ENCODE data around the gene PLCL2. TPM values are rescaled to one million over a fixed set of nuclear protein-coding genes. Genes with fewer than 3 reads are reported as not detected.

Gene PLCL2
- total RNA-seq, 1 experiment from 2014 or later: 0.07 TPM

DNA sequence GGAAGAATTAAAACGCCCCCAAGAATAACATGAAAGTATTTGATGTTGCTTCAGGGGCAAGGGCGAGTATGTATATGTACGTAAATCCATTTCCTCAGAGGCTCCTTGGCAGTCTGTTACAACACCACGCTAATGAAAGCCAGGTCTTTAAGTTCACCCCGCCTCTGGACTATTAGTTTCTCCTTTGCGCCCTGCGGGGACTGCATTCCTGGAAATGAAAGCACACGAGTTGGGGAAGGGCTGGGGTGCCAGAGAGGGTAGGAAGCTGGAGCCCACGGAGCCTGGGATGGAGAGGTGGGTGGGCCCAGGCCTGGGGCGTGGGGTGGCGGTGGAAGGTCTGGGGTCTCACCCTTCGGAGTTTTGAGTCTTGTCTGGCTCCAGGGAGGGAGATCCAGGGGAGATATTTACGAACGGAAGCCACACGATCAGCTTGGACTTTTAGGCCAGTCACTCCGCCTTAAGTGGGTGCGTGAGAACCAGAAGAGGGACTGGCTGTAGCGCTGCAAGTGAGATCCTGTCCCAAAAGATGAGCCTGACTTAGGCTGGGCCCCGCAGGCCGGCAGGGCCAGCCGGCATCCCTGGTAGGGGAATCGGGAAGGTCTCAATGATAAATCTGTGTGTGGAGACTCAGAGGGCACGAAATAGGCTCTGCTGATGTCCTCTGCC lies 1.6 kb upstream of the PLCL2 start:
- intact Hi-C loops (cut with micrococcal nuclease; ENCODE audit: unreplicated experiment): no loop called here
- Histone ChIP-seq H3K4me1 (peaks cover 4% of the 10 kb centered on the region; the same call in 1 of the 2 replicates), H3K36me3 (ENCODE audit: control insufficient read depth, insufficient read depth, low read length) (no peaks in the 10 kb centered on the region), H3K9me3 (no peaks in the 10 kb centered on the region), H3K4me3 (ENCODE audit: low read depth, low read length) (no peak overlapping the region), H3K27me3 (replicated peaks; ENCODE audit: control insufficient read depth, insufficient read depth, low read length) (no peaks in the 10 kb centered on the region; the same call in 1 of the 2 replicates)
- no TSS peak for BruUV-seq (replicated peaks)
- POLR2A ChIA-PET: no interaction called here
- peak overlapping the region; percentile 68 for H3K4me3 Mint-ChIP-seq (ENCODE audit: unreplicated experiment)
- H3K27ac Mint-ChIP-seq (ENCODE audit: unreplicated experiment): no peak overlapping the region
- H3K27me3 Mint-ChIP-seq (ENCODE audit: insufficient read depth, unreplicated experiment): peaks cover 29% of the 10 kb centered on the region
- CTCF ChIA-PET: interaction anchor here (0.7 kb wide), 1 partner anchor 467 kb away, joined by 3 read pairs; no protein-coding TSS in a partner anchor
- H3K9me3 Mint-ChIP-seq (ENCODE audit: unreplicated experiment): no peaks in the 10 kb centered on the region
- no peaks in the 10 kb centered on the region for H3K4me1 Mint-ChIP-seq (ENCODE audit: low read depth, unreplicated experiment)
- no peaks in the 10 kb centered on the region for H3K36me3 Mint-ChIP-seq (ENCODE audit: insufficient read depth, unreplicated experiment)
- TF ChIP-seq, protein P1, sequence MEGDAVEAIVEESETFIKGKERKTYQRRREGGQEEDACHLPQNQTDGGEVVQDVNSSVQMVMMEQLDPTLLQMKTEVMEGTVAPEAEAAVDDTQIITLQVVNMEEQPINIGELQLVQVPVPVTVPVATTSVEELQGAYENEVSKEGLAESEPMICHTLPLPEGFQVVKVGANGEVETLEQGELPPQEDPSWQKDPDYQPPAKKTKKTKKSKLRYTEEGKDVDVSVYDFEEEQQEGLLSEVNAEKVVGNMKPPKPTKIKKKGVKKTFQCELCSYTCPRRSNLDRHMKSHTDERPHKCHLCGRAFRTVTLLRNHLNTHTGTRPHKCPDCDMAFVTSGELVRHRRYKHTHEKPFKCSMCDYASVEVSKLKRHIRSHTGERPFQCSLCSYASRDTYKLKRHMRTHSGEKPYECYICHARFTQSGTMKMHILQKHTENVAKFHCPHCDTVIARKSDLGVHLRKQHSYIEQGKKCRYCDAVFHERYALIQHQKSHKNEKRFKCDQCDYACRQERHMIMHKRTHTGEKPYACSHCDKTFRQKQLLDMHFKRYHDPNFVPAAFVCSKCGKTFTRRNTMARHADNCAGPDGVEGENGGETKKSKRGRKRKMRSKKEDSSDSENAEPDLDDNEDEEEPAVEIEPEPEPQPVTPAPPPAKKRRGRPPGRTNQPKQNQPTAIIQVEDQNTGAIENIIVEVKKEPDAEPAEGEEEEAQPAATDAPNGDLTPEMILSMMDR (IDR thresholded peaks at IDR 0.05; ENCODE audit: insufficient read depth in 1 of 2, low read depth in 1 of 2, low read length in 1 of 2, severe bottlenecking in 1 of 2, unreplicated experiment in 1 of 2): no peak
- no peak for DNase-seq

DNA sequence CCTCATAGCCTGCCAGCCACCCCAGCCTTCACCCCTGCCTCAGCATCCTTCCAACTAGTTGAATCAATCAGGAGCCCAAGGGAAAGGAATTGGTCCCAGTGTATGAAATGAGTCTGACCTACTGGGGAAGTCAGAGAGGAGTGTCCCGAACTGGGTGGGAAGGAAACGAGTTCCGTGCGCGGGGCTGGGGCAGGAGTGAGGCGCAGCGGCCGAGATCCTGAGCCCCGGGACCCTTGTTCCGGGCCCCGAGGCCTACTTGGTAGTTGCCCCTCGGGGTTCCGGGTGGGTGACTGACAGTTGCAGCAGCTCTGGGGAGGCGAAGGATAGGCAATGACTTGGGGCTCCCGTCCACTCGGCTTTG lies 1.1 kb upstream of the PLCL2 start:
- no peaks in the 10 kb centered on the region for H3K9me3 ChIP-seq
- ChIA-PET CTCF (no interaction called here), POLR2A (no interaction called here)
- no peak for DNase-seq
- Mint-ChIP-seq H3K27me3 (ENCODE audit: insufficient read depth, unreplicated experiment) (peaks cover 26% of the 10 kb centered on the region), H3K36me3 (ENCODE audit: insufficient read depth, unreplicated experiment) (no peaks in the 10 kb centered on the region), H3K4me1 (ENCODE audit: low read depth, unreplicated experiment) (no peaks in the 10 kb centered on the region), H3K27ac (ENCODE audit: unreplicated experiment) (no peak overlapping the region), H3K4me3 (ENCODE audit: unreplicated experiment) (peak overlapping the region; percentile 68), H3K9me3 (ENCODE audit: unreplicated experiment) (no peaks in the 10 kb centered on the region)
- H3K4me1 ChIP-seq: peaks cover 4% of the 10 kb centered on the region; the same call in 1 of the 2 replicates
- BruUV-seq (replicated peaks): no TSS peak
- no peak overlapping the region for H3K4me3 ChIP-seq (ENCODE audit: low read depth, low read length)
- no peaks in the 10 kb centered on the region; the same call in 1 of the 2 replicates for H3K27me3 ChIP-seq (replicated peaks; ENCODE audit: control insufficient read depth, insufficient read depth, low read length)
- intact Hi-C loops (cut with micrococcal nuclease; ENCODE audit: unreplicated experiment): no loop called here
- TF ChIP-seq, protein P1 (IDR thresholded peaks at IDR 0.05; ENCODE audit: insufficient read depth in 1 of 2, low read depth in 1 of 2, low read length in 1 of 2, severe bottlenecking in 1 of 2, unreplicated experiment in 1 of 2): no peak
- no peaks in the 10 kb centered on the region for H3K36me3 ChIP-seq (ENCODE audit: control insufficient read depth, insufficient read depth, low read length)

- Mint-ChIP-seq H3K4me3 (ENCODE audit: unreplicated experiment) (peak overlapping the region; percentile 75), H3K27ac (ENCODE audit: unreplicated experiment) (no peak overlapping the region), H3K4me1 (ENCODE audit: low read depth, unreplicated experiment) (no peaks in the 10 kb centered on the region), H3K9me3 (ENCODE audit: unreplicated experiment) (no peaks in the 10 kb centered on the region), H3K36me3 (ENCODE audit: insufficient read depth, unreplicated experiment) (no peaks in the 10 kb centered on the region), H3K27me3 (ENCODE audit: insufficient read depth, unreplicated experiment) (peaks cover 26% of the 10 kb centered on the region)
- TF ChIP-seq, protein P1 (IDR thresholded peaks at IDR 0.05; ENCODE audit: insufficient read depth in 1 of 2, low read depth in 1 of 2, low read length in 1 of 2, severe bottlenecking in 1 of 2, unreplicated experiment in 1 of 2): peak in 1 of 2 experiments; percentile 26
- H3K4me3 ChIP-seq (ENCODE audit: low read depth, low read length): peak overlapping the region; percentile 32
- H3K36me3 ChIP-seq (ENCODE audit: control insufficient read depth, insufficient read depth, low read length): no peaks in the 10 kb centered on the region
- no peaks in the 10 kb centered on the region for H3K27me3 ChIP-seq (replicated peaks; ENCODE audit: control insufficient read depth, insufficient read depth, low read length)
- ChIA-PET CTCF (no interaction called here), POLR2A (interaction anchor here (0.6 kb wide), 1 partner anchor 24 kb away, joined by 7 read pairs; no protein-coding TSS in a partner anchor)
- H3K9me3 ChIP-seq: no peaks in the 10 kb centered on the region
- H3K4me1 ChIP-seq: peaks cover 4% of the 10 kb centered on the region; the same call in 1 of the 2 replicates
- DNase-seq: peak in 1 of 2 experiments; percentile 18
- no TSS peak for BruUV-seq (replicated peaks)
- intact Hi-C loops (cut with micrococcal nuclease; ENCODE audit: unreplicated experiment): no loop called here
Measured at GRCh38 chr3:16884084-16884747, 539 bp upstream of the PLCL2 start.
